HUDEP-2 (cell line): ENCODE results near the gene MYO18A.

Experiments
- DNase-seq, 76 experiments: peaks; one replicate each; lab custom pipeline; 2025; ENCODE audit not compliant: unreplicated experiment in 76 of 76; lab: John Stamatoyannopoulos, UW

MYO18A gene

GRCh38 chr17:29039764-29040598 lies 140.2 kb downstream of the MYO18A start:
- DNase-seq, result peak in 6 of 76 experiments; percentile 4 to 24 (median 12)

DNA sequence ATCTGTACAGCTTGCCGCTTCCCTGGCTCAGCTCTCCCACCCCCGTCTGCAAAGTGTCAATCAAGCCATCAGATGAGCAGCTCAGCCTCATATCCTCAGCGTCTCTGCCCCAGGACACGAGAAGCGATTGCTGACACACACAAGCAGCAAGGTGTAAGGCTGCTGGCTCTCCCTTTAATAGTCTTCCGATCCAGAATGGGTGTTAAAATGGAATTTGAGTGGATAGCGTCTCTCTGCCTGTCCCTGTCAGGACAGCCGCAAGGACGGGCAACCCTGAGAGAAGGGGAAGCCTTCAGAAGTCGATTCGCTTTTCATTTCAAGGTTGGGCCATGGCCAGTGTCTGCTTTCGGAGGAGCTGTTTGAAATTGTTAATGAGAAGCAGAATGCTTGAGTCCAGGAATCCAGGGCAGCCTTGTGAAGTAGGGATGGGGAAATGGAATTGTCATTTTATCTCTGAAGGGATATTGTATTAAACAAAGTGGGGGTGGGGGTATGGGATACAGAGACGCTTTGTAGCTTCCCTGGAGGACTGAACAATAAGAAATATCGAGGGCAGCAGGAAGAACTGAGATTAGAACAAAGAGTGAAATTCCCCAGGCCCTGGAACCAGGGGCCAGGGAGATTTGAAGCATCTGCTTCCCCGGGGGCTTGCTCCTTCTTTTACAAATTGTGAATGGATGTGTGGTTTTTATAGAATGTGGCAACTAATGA lies 142.0 kb downstream of the MYO18A start:
- DNase-seq, result no peak

DNA sequence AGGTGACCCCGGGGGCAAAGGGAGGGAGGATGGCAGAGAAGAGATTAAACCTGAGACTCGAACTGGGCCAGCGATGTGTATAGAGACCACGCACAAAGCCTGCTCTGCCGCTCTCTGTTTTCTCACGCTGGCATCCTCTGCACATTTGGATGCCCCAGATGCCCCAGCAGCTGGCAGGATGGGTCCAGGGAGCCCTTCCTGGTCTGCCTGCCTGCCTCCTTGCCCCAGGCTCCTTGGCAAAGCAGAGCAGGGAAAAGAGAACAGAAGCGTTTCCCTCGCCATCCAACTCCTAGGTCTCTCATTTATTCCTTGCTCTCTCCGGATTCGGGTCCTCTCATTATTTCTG lies 142.5 kb downstream of the MYO18A start:
- no peak for DNase-seq

GRCh38 chr17:29036584-29036983 lies 143.6 kb downstream of the MYO18A start:
- DNase-seq, result peak in 1 of 76 experiments; percentile 13

- no peak for DNase-seq
Measured at GRCh38 chr17:29034510-29034909, 145.7 kb downstream of the MYO18A start.

GRCh38 chr17:29032857-29033197 lies 147.4 kb downstream of the MYO18A start:
- DNase-seq, result no peak

DNA sequence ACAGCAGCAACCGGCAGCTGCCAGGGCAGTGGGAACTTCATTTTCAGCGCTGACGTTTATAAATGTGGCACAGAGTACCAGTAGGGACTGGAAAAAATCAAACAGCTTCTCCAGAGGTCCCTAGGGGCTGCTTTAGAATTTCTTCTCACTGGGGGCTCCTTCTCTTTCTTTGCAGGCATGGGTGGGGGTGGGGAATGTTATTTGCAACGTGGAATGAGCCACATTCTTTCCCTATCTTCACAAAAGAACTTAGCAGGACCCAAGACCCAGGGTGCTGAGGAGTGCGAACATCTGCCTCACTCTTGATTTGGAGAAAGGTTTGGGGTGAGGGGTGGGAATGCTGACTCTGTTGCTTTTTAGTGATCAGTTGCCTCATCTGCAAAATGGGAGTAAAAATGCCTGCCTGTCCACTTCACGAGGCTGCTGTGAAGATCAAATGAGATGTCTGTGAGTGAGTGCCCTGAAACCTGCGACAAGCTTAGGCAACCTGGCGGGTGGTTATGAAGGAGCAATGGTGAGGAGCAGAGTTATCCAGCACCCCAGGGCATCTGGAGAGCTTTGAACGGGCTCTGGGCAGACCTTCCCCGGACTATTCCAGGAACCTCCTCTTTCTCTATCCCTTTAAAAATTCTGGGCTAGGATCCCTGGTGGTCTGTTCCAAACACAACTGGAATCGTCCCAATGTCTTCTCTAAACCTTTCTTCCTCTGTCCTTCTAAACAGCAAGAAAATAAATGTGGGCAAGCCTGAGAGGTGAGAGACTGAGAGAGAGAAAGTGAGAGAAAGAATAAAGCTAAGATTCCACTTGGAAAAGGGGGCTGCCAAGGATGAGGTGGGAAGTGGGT lies 148.0 kb downstream of the MYO18A start:
- no peak for DNase-seq

DNA sequence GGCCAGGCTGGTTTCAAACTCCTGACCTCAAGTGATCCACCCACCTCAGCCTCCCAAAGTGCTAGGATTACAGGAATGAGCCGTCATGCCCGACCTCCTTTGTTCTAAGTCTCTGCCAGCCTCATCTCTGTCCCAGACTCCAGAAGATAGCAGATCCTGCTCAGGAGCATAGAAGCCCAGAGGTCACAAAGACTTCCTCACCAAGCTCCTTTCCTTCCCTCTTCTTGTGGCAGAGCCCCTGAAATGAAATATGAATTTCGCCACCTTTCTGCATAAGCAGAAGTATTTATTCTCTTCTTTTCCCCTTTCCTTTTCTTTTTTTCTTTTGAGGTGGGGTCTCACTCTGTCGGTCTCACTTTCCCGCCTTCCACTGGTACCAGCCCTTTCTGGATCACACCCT lies 148.7 kb downstream of the MYO18A start:
- no peak for DNase-seq

GRCh38 chr17:29024316-29024952 lies 155.8 kb downstream of the MYO18A start:
- no peak for DNase-seq

DNA sequence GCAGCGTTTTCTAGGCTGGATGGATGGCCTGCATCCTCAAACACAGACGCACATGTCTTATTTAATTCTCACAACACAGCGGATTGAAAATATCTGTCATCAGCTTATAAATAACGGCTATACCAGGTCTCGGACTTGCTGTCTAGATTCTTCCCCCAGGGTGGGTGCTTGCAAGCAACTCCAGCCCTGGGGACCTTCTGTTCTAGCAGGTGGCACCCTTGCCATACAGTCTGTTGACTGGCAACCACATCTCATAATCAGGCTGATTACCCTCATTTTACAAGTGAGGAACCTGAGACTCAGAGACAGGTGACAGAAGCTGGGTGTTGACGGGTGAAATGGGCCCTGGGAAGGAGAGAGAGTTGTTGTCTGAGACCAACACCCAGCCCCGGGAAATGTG lies 158.1 kb downstream of the MYO18A start:
- DNase-seq, result no peak

DNA sequence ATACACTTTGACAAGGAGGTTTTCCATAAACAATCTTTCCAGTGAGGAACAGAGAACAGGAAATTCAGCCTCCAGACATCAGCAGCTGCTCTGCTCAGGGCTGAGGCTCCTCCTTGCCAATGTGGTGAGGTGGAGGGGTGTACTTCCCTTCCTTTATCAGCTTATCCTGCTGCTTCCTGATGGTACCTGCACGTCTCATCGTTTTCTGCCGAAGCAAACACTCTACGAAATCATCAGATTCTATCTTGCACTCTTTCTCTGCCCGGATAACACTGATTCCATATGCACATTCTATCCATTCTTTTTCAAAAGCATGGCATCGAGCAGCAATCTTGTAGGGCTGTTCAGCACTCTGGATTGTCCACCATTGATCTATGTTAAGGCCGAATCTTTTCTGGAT lies 159.0 kb downstream of the MYO18A start:
- no peak for DNase-seq
